H9 (cell line): Measurements from ENCODE around the gene C12orf57. TPM values are rescaled to one million over a fixed set of nuclear protein-coding genes. Genes with fewer than 3 reads are reported as not detected.

Source experiments
- DNase-seq: peaks from one replicate; pipeline ENCODE4 v3.0.0-alpha.2; 2017
- H2AFZ ChIP-seq: one replicate; pipeline ENCODE4 v1.6.1; 2013; ENCODE audit warnings: mild to moderate bottlenecking, low read length, control low read depth, moderate library complexity
- H2AK5ac ChIP-seq: 2 replicates; pipeline ENCODE4 v1.6.1; 2013; ENCODE audit warnings: low read length, control low read depth, mixed read lengths; ENCODE audit not compliant: insufficient read length
- H2BK120ac ChIP-seq: one replicate; pipeline ENCODE4 v1.6.1; 2013; ENCODE audit warnings: low read depth, mild to moderate bottlenecking, low read length, control low read depth, inconsistent platforms; ENCODE audit not compliant: poor library complexity, severe bottlenecking
- H2BK12ac ChIP-seq: 2 replicates; pipeline ENCODE4 v1.6.1; 2013; ENCODE audit warnings: low read length, control low read depth, mixed read lengths, low read depth; ENCODE audit not compliant: insufficient read length
- H2BK15ac ChIP-seq: 2 replicates; pipeline ENCODE4 v1.6.1; 2013; ENCODE audit warnings: low read depth, low read length, control low read depth
- H2BK20ac ChIP-seq: one replicate; pipeline ENCODE4 v1.6.1; 2013; ENCODE audit warnings: low read depth, mild to moderate bottlenecking, low read length, control low read depth, inconsistent platforms; ENCODE audit not compliant: poor library complexity, severe bottlenecking
- H2BK5ac ChIP-seq: 2 replicates; pipeline ENCODE4 v1.6.1; 2013; ENCODE audit warnings: low read length, control low read depth, mixed read lengths; ENCODE audit not compliant: insufficient read length
- H3K14ac ChIP-seq: 2 replicates; pipeline ENCODE4 v1.6.1; 2013; ENCODE audit warnings: low read length, control low read depth; ENCODE audit not compliant: insufficient read depth
- H3K18ac ChIP-seq: 2 replicates; pipeline ENCODE4 v1.6.1; 2013; ENCODE audit warnings: low read depth, mild to moderate bottlenecking, mixed read lengths, low read length, control low read depth; ENCODE audit not compliant: insufficient read length
- H3K23ac ChIP-seq: 2 replicates; pipeline ENCODE4 v1.6.1; 2013; ENCODE audit warnings: low read length, control low read depth, mixed read lengths, low read depth; ENCODE audit not compliant: insufficient read length
- H3K23me2 ChIP-seq: 2 replicates; pipeline ENCODE4 v1.6.1; 2013; ENCODE audit warnings: low read depth, mild to moderate bottlenecking, mixed read lengths, low read length, control low read depth; ENCODE audit not compliant: insufficient read length, poor library complexity, severe bottlenecking
- H3K27ac ChIP-seq: 2 replicates; pipeline ENCODE4 v1.5.1; 2013; ENCODE audit warnings: low read length, control low read depth, mixed read lengths, low read depth; ENCODE audit not compliant: insufficient read length
- H3K27me3 ChIP-seq: 2 replicates; pipeline ENCODE4 v1.6.1; 2013; ENCODE audit warnings: low read length, control low read depth, inconsistent platforms; ENCODE audit not compliant: insufficient read depth
- H3K4ac ChIP-seq: 2 replicates; pipeline ENCODE4 v1.6.1; 2013; ENCODE audit warnings: low read depth, mild to moderate bottlenecking, control low read depth, inconsistent platforms, low read length, moderate library complexity
- H3K4me1 ChIP-seq: 2 replicates; pipeline ENCODE4 v1.6.1; 2013; ENCODE audit warnings: low read length, control low read depth, inconsistent platforms; ENCODE audit not compliant: insufficient read depth
- H3K4me2 ChIP-seq: 2 replicates; pipeline ENCODE4 v1.6.1; 2013; ENCODE audit warnings: low read length, control low read depth, mixed read lengths; ENCODE audit not compliant: insufficient read length, insufficient read depth
- H3K56ac ChIP-seq: 2 replicates; pipeline ENCODE4 v1.6.1; 2013; ENCODE audit warnings: low read depth, mild to moderate bottlenecking, mixed read lengths, low read length, control low read depth; ENCODE audit not compliant: insufficient read length
- H3K79me1 ChIP-seq: 2 replicates; pipeline ENCODE4 v1.6.1; 2013; ENCODE audit warnings: low read depth, mild to moderate bottlenecking, moderate library complexity, low read length, control low read depth, inconsistent platforms; ENCODE audit not compliant: insufficient read depth, poor library complexity, severe bottlenecking
- H3K79me2 ChIP-seq: 2 replicates; pipeline ENCODE4 v1.6.1; 2013; ENCODE audit warnings: low read length, control low read depth, inconsistent platforms; ENCODE audit not compliant: insufficient read depth
- H3K9ac ChIP-seq: 2 replicates; pipeline ENCODE4 v1.6.1; 2013; ENCODE audit warnings: low read length, control low read depth, mixed read lengths; ENCODE audit not compliant: insufficient read length; ENCODE audit errors: extremely low read depth
- H3K9me3 ChIP-seq: one replicate; pipeline ENCODE4 v1.6.1; 2013; ENCODE audit warnings: low read depth, low read length, inconsistent platforms; ENCODE audit not compliant: control insufficient read depth
- H3T11ph ChIP-seq: one replicate; pipeline ENCODE4 v1.6.1; 2013; ENCODE audit warnings: mild to moderate bottlenecking, low read length, control low read depth, inconsistent platforms
- H4K20me1 ChIP-seq: one replicate; pipeline ENCODE4 v1.6.1; 2013; ENCODE audit not compliant: control insufficient read depth, insufficient read length, insufficient read depth
- H4K5ac ChIP-seq: 2 replicates; pipeline ENCODE4 v1.6.1; 2013; ENCODE audit warnings: low read depth, mild to moderate bottlenecking, mixed read lengths, low read length, control low read depth; ENCODE audit not compliant: insufficient read length
- H4K8ac ChIP-seq: replicated peaks from 2 replicates; pipeline ENCODE4 v1.6.1; 2013; ENCODE audit warnings: low read length, control low read depth, mixed read lengths, low read depth; ENCODE audit not compliant: insufficient read length
- H4K91ac ChIP-seq: 2 replicates; pipeline ENCODE4 v1.6.1; 2013; ENCODE audit warnings: low read depth, mild to moderate bottlenecking, moderate library complexity, mixed read lengths, low read length, control low read depth; ENCODE audit not compliant: insufficient read length
- H3K27ac Mint-ChIP-seq, 3 experiments: 2 replicates in 2 of 3; 3 replicates in 1 of 3; pipeline ENCODE4 v1.8.0; 2020 to 2021; ENCODE audit warnings: mixed read lengths in 3 of 3, mild to moderate bottlenecking in 1 of 3, moderate library complexity in 1 of 3
- H3K27me3 Mint-ChIP-seq: 2 replicates; pipeline ENCODE4 v1.8.0; 2021; ENCODE audit warnings: low read depth, mild to moderate bottlenecking, moderate library complexity, mixed read lengths
- H3K36me3 Mint-ChIP-seq, 3 experiments: 2 replicates in 2 of 3; 3 replicates in 1 of 3; pipeline ENCODE4 v1.8.0; 2020 to 2021; ENCODE audit warnings: low read depth in 3 of 3, mixed read lengths in 3 of 3; ENCODE audit not compliant: insufficient read depth in 1 of 3
- H3K4me1 Mint-ChIP-seq, 2 experiments: 2 replicates each; pipeline ENCODE4 v1.8.0; 2020; ENCODE audit warnings: mixed read lengths in 2 of 2
- H3K4me3 Mint-ChIP-seq, 2 experiments: 2 replicates in 1 of 2; 3 replicates in 1 of 2; pipeline ENCODE4 v1.8.0; 2020 to 2021; ENCODE audit warnings: mild to moderate bottlenecking in 2 of 2, mixed read lengths in 2 of 2, moderate library complexity in 1 of 2
- H3K9me3 Mint-ChIP-seq, 2 experiments: 2 replicates in 1 of 2; 3 replicates in 1 of 2; pipeline ENCODE4 v1.8.0; 2020; ENCODE audit warnings: mild to moderate bottlenecking in 2 of 2, mixed read lengths in 2 of 2, moderate library complexity in 1 of 2
- WGBS: extraction: QIAGEN DNeasy Blood & Tissue Kit; methylation state at CpG from one replicate; pipeline ENCODE4 v1.1.7; 2013; ENCODE audit warnings: missing lambda C conversion rate, low lambda C conversion rate, mixed read lengths; ENCODE audit not compliant: insufficient read length; ENCODE audit errors: extremely low coverage; 5-methylcytosine and 5-hydroxymethylcytosine counted together
- total RNA-seq: library from RNA; stranded (reverse); gene quantifications from 2 replicates; pipeline ENCODE4 v1.2.1, GENCODE V29; 2021
- TF ChIP-seq, protein P1 (sequence below): fragments of 200-600 bp; sonication (generic); conservative IDR thresholded peaks from 3 replicates; pipeline ENCODE4 v1.8.0; 2021; ENCODE audit warnings: antibody characterized with exemption, mild to moderate bottlenecking

C12orf57 gene
- total RNA-seq, 1 experiment from 2014 or later: 195 TPM

DNA sequence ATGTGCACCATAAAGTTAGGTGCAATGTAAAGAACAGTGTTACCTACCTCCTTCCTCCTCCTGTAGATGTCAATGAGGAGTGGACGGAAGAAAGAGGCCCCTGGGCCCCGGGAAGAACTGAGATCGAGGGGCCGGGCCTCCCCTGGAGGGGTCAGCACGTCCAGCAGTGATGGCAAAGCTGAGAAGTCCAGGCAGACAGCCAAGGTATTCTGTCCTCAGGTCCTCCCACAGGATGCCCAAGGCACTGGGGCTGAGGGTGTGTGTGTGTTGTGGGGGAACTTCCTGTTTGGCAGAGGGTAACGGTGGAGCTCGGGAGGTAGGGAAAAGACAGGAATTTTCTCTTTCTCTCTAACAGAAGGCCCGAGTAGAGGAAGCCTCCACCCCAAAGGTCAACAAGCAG lies 9.7 kb upstream of the C12orf57 start:
- Mint-ChIP-seq H3K9me3 (no peaks in the 10 kb centered on the region; a peak in 1 of 5 replicates), H3K36me3 (peaks cover 22 to 75% (median 50%) of the 10 kb centered on the region in 3 experiments), H3K4me1 (peaks cover 29 to 41% of the 10 kb centered on the region in 2 experiments), H3K27ac (peak overlapping the region in 1 of 3 experiments; percentile 20; a peak in 2 of 7 replicates), H3K4me3 (no peak overlapping the region; a peak in 1 of 5 replicates), H3K27me3 (no peaks in the 10 kb centered on the region; the same call in 1 of the 2 replicates)
- no peak overlapping the region for H3K9ac ChIP-seq
- H3K79me1 ChIP-seq: no peaks in the 10 kb centered on the region
- no peak overlapping the region for H2BK5ac ChIP-seq
- peaks cover 17% of the 10 kb centered on the region; the same call in 1 of the 2 replicates for H3K79me2 ChIP-seq
- no peaks in the 10 kb centered on the region for H3K27me3 ChIP-seq
- H4K8ac ChIP-seq: no peak overlapping the region
- H3K23me2 ChIP-seq: peaks cover 9% of the 10 kb centered on the region
- H3K4me2 ChIP-seq: no peak overlapping the region
- DNase-seq: no peak
- H3K23ac ChIP-seq: no peak overlapping the region
- no peak overlapping the region for H3T11ph ChIP-seq
- no peak overlapping the region for H4K5ac ChIP-seq
- H4K20me1 ChIP-seq: no peaks in the 10 kb centered on the region
- H3K4me1 ChIP-seq: no peaks in the 10 kb centered on the region
- no peak overlapping the region for H3K27ac ChIP-seq
- TF ChIP-seq, protein P1, sequence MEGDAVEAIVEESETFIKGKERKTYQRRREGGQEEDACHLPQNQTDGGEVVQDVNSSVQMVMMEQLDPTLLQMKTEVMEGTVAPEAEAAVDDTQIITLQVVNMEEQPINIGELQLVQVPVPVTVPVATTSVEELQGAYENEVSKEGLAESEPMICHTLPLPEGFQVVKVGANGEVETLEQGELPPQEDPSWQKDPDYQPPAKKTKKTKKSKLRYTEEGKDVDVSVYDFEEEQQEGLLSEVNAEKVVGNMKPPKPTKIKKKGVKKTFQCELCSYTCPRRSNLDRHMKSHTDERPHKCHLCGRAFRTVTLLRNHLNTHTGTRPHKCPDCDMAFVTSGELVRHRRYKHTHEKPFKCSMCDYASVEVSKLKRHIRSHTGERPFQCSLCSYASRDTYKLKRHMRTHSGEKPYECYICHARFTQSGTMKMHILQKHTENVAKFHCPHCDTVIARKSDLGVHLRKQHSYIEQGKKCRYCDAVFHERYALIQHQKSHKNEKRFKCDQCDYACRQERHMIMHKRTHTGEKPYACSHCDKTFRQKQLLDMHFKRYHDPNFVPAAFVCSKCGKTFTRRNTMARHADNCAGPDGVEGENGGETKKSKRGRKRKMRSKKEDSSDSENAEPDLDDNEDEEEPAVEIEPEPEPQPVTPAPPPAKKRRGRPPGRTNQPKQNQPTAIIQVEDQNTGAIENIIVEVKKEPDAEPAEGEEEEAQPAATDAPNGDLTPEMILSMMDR: no peak
- H4K91ac ChIP-seq: no peak overlapping the region
- H2BK12ac ChIP-seq: no peak overlapping the region
- H2AK5ac ChIP-seq: no peak overlapping the region
- H2BK15ac ChIP-seq: no peak overlapping the region
- H3K14ac ChIP-seq: no peak overlapping the region
- H3K56ac ChIP-seq: no peak overlapping the region
- H2BK120ac ChIP-seq: no peak overlapping the region
- WGBS: no CpG with 5 or more reads among the region's 8 CpGs
- no peak overlapping the region for H2BK20ac ChIP-seq
- no peak overlapping the region for H3K4ac ChIP-seq
- no peaks in the 10 kb centered on the region for H3K9me3 ChIP-seq
- H2AFZ ChIP-seq: no peak overlapping the region
- no peak overlapping the region for H3K18ac ChIP-seq
